Glomerular endothelial cell (primary cell): ENCODE data around the gene NAB1. TPM values are rescaled to one million over a fixed set of nuclear protein-coding genes. Genes with fewer than 3 reads are reported as not detected.
"Not testable (repeated sequence)": the region's sequence is repeated elsewhere in the genome, so short reads cannot be mapped to it uniquely, and the experiment has no call there.

Experiments
- DNase-seq: peaks from one replicate; pipeline ENCODE4 v3.0.0-alpha.2; 2011; ENCODE audit warnings: low read depth, low spot score; ENCODE audit errors: extremely low read depth
- total RNA-seq: library from RNA; depleted of rRNA; stranded (reverse); fragments of >200 nt; gene quantifications from 2 replicates; pipeline ENCODE4 v1.2.3, GENCODE V29; 2015

The NAB1 gene
- 17.0 and 21.1 TPM in 2 replicates for total RNA-seq

DNA sequence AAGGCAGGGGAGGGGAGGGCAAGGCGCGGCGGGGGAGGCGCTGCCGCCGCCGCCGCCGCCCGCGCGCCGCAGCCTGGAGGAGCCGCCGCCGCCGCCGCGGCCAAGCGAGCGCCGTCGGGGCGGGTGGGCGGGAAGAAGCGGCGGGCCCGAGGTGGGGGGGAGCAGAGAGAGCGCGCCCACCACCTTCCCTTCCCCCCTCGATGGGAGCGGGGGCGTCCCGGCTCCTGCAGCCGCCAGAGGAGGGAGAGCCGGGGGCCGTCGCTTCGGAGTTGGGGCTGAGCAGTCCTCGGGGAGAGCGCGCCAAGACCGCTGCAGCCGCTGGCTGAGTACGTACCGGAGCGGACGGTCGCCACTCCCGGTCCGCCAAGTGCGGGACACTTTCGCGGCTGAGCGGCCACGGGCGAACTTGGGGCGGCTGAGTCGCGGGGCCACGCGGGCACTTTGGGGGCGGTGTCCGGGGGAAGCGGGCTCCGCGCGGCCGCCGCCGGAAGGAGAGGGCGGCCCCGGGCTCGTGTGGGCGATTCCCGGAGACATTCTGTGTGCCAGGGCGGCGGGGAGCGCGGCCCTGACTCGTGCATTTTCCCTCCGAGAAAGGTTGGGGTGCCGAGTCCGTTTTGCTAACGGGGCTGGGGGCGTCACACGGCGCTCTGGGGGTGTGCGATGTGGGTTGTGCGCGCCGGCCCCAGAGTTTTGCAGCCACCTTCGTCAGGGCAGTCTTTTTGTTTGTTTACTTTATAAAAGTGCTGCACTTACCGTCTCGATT, at the start of gene NAB1:
Gene NAB1, plus strand, starts transcription at position 49 of the 763 bp plus-strand sequence. CDS start 10,094 bp downstream, outside the sequence.
- DNase-seq, result no peak

DNA sequence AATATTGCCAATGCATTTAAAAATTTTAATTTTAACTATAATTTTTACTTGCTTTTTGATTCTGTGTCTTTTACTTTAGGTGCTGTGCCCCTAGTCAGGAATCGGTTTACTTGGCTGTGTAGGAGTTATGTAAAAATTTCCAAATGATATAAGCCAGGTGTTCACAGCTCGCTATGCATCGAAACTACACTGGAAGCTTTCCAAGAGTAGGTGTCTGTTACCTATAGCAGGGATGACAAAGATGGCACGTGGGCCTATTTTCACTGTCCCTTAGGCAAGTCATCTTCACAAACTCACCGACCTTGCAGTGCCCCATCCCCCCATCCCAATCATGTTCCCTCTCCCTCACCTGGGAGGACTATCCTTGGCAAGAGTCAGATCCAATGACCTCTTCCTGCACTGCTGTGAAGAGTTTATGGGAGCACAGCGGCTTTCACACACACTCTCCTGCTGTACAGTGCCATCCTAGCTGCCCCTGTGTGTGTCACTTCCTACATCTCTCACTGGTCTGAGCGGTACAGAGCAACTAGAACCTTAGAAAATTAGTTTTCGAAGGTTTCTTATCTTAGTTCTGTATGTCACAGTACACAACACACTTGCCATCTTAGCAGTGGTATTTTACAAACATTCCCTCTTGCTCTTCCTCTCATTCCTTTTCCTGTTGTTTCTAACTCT, 49.2 kb upstream of the NAB1 start:
- no peak for DNase-seq

DNA sequence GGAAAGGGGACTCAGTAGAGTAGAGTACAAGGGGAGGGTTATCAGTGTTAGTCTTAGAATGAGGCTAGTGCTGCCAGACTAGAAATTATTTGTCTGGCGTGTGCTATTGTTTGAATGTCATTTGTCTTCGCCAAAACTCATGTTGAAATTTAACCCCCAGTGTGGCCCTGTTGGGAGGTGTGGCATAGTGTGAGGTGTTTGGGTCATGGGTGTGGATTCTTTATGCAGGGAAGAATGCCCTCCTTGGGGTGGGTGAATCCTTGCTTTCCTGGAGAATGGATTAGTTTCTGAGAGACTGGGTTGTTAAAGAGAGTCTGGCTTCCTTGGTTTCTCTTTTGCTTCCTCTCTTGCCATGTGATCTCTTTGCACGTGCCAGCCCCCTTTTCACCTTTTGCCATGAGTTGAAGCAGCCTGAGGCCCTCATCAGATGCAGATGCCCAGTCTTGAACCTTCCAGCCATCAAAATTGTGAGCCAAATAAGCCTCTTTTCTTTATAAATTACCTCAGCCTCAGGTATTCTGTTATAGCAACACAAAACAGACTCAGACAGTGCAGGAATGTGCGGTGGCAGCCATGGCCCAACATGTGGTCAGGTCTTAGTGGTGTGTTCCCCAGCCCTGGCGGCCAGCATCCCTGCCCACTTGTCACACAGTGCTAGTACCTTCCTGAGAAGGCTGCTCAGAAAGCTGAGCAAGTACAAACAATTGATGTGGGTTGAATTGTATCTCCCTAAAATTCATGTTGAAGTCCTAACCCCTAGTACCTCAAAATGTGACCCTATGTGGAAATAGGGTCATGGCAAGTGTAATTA, 48.4 kb upstream of the NAB1 start:
- DNase-seq, result no peak

- no peak for DNase-seq
Measured at GRCh38 chr2:190603374-190603773, 45.5 kb upstream of the NAB1 start.

DNA sequence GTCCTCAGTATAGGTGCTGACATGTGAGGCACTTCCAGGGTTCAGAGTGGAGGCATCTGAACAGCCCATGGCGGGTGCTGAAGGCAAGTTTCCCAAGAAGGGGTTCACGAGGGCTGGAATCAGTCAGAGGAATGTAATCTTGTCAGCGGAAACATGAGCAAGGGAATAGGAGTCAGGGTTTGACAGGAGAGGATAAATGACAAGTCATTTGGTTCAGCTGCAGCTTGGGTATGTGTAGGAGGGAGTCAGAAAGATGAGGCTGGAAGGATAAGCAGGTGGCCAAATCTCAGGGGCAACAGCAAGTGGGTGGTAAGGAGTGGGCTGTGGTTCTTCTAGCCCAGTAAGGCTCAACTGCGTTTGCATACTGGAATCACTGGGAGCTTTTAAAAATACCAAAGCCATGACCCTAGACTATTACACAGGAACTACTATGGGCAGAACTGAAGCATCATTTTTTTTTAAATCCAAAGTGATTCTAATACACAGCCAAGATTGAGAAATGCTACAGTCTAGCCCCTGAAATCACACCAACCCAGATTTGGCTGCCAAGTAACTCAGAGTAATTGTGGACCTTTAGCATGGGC, 41.8 kb upstream of the NAB1 start:
- no peak for DNase-seq

GRCh38 chr2:190607657-190608357, 41.1 kb upstream of the NAB1 start:
- DNase-seq, result no peak

GRCh38 chr2:190608863-190609262, 40.0 kb upstream of the NAB1 start:
- not testable (repeated sequence) for DNase-seq

DNA sequence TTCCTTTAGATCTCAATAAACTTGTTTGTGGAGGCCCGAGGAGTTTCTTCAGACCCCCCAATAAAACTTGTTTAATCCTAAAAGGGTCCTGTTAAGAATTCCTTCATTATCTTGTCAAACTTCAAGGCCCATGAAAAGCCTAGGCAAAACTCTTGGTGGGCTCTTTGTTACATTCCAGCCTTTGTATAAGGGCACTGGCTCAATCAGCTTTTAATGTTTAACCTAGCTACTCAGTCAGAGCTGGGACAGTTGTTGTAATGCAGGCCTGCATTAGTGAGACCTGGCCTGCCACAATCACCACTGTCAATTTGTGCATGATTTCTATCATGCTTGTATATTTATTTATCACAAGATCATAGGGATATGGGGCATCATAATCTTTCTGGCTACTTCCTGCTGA, 39.5 kb upstream of the NAB1 start:
- DNase-seq, result not testable (repeated sequence)

GRCh38 chr2:190610528-190610927, 38.4 kb upstream of the NAB1 start:
- not testable (repeated sequence) for DNase-seq

- no peak for DNase-seq
Measured at GRCh38 chr2:190615555-190616200, 33.2 kb upstream of the NAB1 start.

DNA sequence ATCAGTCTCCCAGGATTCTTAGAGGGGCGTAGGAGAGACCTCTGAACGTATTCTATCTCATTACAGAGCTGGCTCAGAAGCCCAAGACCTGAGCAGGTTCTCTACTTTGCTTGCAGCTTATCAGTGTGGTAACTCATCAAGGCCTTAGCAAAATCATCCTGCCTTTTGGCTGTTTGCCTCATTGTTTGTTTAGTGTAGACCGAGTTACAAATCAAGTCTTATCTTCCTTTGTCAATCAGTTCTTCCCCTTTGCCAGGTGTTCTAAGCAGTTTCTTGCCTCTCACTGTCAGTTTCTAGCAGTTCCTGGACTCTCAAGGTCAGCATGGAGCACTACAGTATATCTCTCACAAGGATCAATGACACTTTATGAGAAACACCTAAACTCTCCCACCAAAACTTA, 30.9 kb upstream of the NAB1 start:
- no peak for DNase-seq

DNA sequence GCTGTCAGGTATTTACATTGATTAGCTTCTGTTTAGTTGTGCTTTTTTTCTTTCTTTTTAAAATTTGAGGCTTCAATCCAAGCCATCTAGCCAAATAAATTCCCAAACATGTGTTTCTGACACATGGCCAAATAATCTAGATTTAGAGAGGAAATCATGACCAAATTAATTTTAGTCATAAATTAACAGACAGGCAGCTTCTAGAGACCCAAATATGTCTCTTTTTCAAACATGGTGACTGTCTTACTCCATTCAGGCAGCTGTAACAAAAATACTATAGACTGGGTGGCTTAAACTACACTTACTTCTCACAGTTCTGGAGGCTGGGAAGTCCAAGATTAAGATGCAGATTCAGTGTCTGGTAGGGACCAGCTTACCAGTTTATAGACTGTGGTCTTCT, 23.2 kb upstream of the NAB1 start:
- DNase-seq, result no peak

- no peak for DNase-seq
Measured at GRCh38 chr2:190626641-190627210, 22.2 kb upstream of the NAB1 start.

DNA sequence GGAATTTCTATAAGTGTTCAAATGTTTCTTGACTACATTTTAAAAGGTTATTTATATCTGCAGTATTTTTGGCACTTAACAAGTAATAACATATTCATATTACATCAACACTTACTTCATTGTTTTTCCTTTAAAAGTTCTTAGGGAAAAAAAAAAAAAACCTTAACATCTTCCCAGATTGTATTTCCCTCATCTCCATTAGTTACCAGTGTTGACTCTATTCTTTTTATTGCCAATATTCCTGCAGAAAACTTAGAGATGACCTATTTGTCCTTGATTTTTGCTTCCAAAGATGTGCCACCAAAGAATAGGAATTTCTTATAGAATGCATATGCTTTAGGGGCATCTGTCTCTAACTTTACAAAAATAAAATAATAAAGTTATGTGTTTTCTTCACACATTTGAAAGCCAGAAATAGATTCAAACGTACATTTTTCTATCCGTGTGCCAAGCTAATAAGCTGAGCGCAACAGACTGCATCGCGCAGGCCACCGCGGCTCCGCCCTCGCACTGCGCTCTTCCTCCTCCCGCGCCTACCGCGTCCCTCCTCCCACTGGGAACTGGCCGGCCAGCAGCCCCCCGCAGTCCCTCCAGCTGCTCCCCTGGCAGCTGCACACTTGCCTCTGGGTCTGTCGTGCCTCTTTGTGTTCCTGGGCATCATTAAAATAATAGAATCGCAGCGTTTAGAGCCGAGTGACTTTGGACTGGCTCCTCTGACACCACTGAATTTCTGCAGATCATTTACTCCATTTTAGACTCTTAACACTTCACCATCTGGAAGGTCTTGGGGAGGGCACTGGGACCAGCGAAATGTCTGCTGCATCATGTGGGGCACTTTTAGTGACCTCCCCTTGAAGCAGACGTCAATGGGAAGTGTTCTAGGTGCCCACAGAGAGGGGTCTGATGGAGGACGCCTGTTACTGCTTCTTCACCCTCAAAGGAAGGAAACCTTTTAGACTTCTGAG, 21.2 kb upstream of the NAB1 start:
- DNase-seq, result no peak

DNA sequence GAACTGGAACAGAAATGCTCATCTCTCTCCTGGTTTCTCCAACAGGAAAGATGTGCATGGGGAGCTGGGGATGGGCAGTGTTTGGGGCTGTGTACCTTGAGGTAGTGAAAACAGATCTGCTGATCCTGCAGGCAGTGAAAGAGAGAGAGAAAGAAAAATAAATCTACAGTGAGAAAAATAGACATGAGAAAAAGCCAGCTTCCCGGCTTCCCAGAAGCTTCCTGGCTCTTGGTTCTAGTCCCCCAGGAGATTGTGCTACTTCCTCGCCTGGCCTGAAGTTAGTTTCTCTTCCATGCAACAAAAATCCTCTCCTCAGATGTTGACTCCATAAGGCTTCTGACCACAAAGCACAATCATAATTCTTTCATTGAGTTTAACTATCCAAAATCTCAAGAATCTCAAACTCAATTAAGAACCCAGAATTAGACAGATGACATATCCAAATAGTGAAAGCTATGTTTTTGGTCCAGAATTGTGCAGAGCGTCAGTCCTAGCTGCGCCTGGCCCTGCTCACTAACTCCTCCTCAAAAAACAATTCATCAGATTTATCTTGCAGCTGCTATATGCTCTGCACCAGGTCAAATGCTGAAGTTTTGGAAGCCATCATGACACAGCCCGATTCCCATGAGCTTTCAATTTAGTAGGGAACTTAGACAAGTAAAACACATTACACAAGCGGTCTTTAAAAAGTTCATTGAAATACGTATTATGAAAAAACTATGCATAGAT, 20.1 kb upstream of the NAB1 start:
- DNase-seq, result no peak

GRCh38 chr2:190634381-190634780, 14.5 kb upstream of the NAB1 start:
- DNase-seq, result no peak

- no peak for DNase-seq
Measured at GRCh38 chr2:190635781-190636180, 13.1 kb upstream of the NAB1 start.

GRCh38 chr2:190636361-190636760, 12.5 kb upstream of the NAB1 start:
- DNase-seq, result peak; percentile 34
